C4-2B (cell line): ENCODE data around the gene DYRK1A.

Source experiments
- CTCF ChIP-seq: fragments of 450-650 bp; conservative IDR thresholded peaks from 2 replicates; pipeline ENCODE4 v1.5.1; 2017; ENCODE audit warnings: mild to moderate bottlenecking
- ZFX ChIP-seq: fragments of 450-650 bp; IDR thresholded peaks from 2 replicates; pipeline ENCODE4 v1.6.1; 2017

GRCh38 chr21:37430184-37430821 is 63.7 kb downstream of the DYRK1A start:
- TF ChIP-seq CTCF (no peak), ZFX (no peak)
